ENCODE results near the gene NRXN3. TPM values are rescaled to one million over a fixed set of nuclear protein-coding genes. Genes with fewer than 3 reads are reported as not detected.
A peak's percentile ranks its signal among the peaks of the same experiment; 100 is the strongest.

NRXN3 gene
- total RNA-seq (2021): not detected in 2 replicates
- percentile 4 among the genes with signal in this experiment for Bru-seq, nascent RNA
- percentile 4 among the genes with signal in this experiment for BruChase-seq, experiment 1, labeled RNA remaining after a 2-hour chase
- BruChase-seq, experiment 2, labeled RNA remaining after a 6-hour chase: percentile 2 among the genes with signal in this experiment
- long read RNA-seq: 0 reads

- TF ChIP-seq EZH2 (IDR thresholded peaks at IDR 0.05; ENCODE audit: low read depth): no peak
- TF ChIP-seq CTCF (conservative IDR thresholded peaks at IDR 0.05): no peak
- Histone ChIP-seq H3K27ac (no peak within 1 kb of the TSS), H3K27me3 (ENCODE audit: insufficient read depth, low read depth) (peaks cover 90% of the 10 kb centered on the region), H2AFZ (no peak within 1 kb of the TSS), H3K4me1 (replicated peaks; ENCODE audit: insufficient read depth) (no peaks in the 10 kb centered on the region), H3K79me2 (ENCODE audit: low read depth) (no peaks in the 10 kb centered on the region), H3K9me2 (ENCODE audit: insufficient read depth) (no peaks in the 10 kb centered on the region), H3F3A (ENCODE audit: insufficient read depth, low read depth) (no peaks in the 10 kb centered on the region), H4K20me1 (ENCODE audit: insufficient read depth) (no peaks in the 10 kb centered on the region), H3K4me2 (no peak within 1 kb of the TSS), H3K4me3 (no peak within 1 kb of the TSS), H3K9me3 (ENCODE audit: insufficient read depth, low read depth) (no peaks in the 10 kb centered on the region), H3K36me3 (ENCODE audit: low read depth) (no peaks in the 10 kb centered on the region)
- intact Hi-C loops (cut with micrococcal nuclease; ENCODE audit: unreplicated experiment): no loop called here
- ChIA-PET CTCF (no interaction called here), POLR2A (ENCODE audit: unreplicated experiment) (no interaction called here)
- DNase-seq: no peak
- no TSS peak for BruUV-seq (replicated peaks)
These were observed at the start of gene NRXN3 for GRCh38 chr14:78170203-78170602. TSS of gene NRXN3 (plus strand) at chr14:78170373. CDS start at chr14:78243094, 72,721 bp downstream.

- CTCF ChIA-PET: no interaction called here
These were observed 47.7 kb upstream of the NRXN3 start for GRCh38 chr14:78122436-78122835.

GRCh38 chr14:78123650-78124253 lies 46.4 kb upstream of the NRXN3 start:
- POLR2A ChIA-PET (ENCODE audit: unreplicated experiment): no interaction called here
- no TSS peak for BruUV-seq (replicated peaks)

More at GRCh38 chr14:78122436-78122835, 47.7 kb upstream of the NRXN3 start:
- H3K9me2 ChIP-seq (ENCODE audit: insufficient read depth): no peaks in the 10 kb centered on the region
- TF ChIP-seq CTCF (conservative IDR thresholded peaks at IDR 0.05): no peak
- TF ChIP-seq EZH2 (IDR thresholded peaks at IDR 0.05; ENCODE audit: low read depth): no peak
- no peak overlapping the region for H2AFZ ChIP-seq
- no peaks in the 10 kb centered on the region for H3K79me2 ChIP-seq (ENCODE audit: low read depth)
- no peaks in the 10 kb centered on the region for H3F3A ChIP-seq (ENCODE audit: insufficient read depth, low read depth)
- POLR2A ChIA-PET (ENCODE audit: unreplicated experiment): no interaction called here
- no peak for DNase-seq
- H3K9me3 ChIP-seq (ENCODE audit: insufficient read depth, low read depth): no peaks in the 10 kb centered on the region
- H3K4me1 ChIP-seq (replicated peaks; ENCODE audit: insufficient read depth): no peaks in the 10 kb centered on the region
- H3K27ac ChIP-seq: no peak overlapping the region
- intact Hi-C loops (cut with micrococcal nuclease; ENCODE audit: unreplicated experiment): no loop called here
- H3K27me3 ChIP-seq (ENCODE audit: insufficient read depth, low read depth): peaks cover 86% of the 10 kb centered on the region
- H3K4me2 ChIP-seq: no peak overlapping the region
- no peaks in the 10 kb centered on the region for H3K36me3 ChIP-seq (ENCODE audit: low read depth)
- BruUV-seq (replicated peaks): no TSS peak
- no peaks in the 10 kb centered on the region for H4K20me1 ChIP-seq (ENCODE audit: insufficient read depth)
- H3K4me3 ChIP-seq: no peak overlapping the region

More at GRCh38 chr14:78123650-78124253, 46.4 kb upstream of the NRXN3 start:
- no peak overlapping the region for H3K4me3 ChIP-seq
- intact Hi-C loops (cut with micrococcal nuclease; ENCODE audit: unreplicated experiment): no loop called here
- CTCF ChIA-PET: no interaction called here
- H4K20me1 ChIP-seq (ENCODE audit: insufficient read depth): no peaks in the 10 kb centered on the region
- H3K36me3 ChIP-seq (ENCODE audit: low read depth): no peaks in the 10 kb centered on the region
- no peaks in the 10 kb centered on the region for H3K9me2 ChIP-seq (ENCODE audit: insufficient read depth)
- H3K79me2 ChIP-seq (ENCODE audit: low read depth): no peaks in the 10 kb centered on the region
- no peak overlapping the region for H3K4me2 ChIP-seq
- TF ChIP-seq EZH2 (IDR thresholded peaks at IDR 0.05; ENCODE audit: low read depth) (no peak), CTCF (conservative IDR thresholded peaks at IDR 0.05) (no peak)
- no peak overlapping the region for H3K27ac ChIP-seq
- H3F3A ChIP-seq (ENCODE audit: insufficient read depth, low read depth): no peaks in the 10 kb centered on the region
- peaks cover 84% of the 10 kb centered on the region for H3K27me3 ChIP-seq (ENCODE audit: insufficient read depth, low read depth)
- no peaks in the 10 kb centered on the region for H3K9me3 ChIP-seq (ENCODE audit: insufficient read depth, low read depth)
- no peaks in the 10 kb centered on the region for H3K4me1 ChIP-seq (replicated peaks; ENCODE audit: insufficient read depth)
- H2AFZ ChIP-seq: no peak overlapping the region
- no peak for DNase-seq

Data from PC-9 (cell line).